ENCODE measurements around the gene LRRC75A.
"Not testable (repeated sequence)": the region's sequence is repeated elsewhere in the genome, so short reads cannot be mapped to it uniquely, and the experiment has no call there.

LRRC75A gene, protein sequence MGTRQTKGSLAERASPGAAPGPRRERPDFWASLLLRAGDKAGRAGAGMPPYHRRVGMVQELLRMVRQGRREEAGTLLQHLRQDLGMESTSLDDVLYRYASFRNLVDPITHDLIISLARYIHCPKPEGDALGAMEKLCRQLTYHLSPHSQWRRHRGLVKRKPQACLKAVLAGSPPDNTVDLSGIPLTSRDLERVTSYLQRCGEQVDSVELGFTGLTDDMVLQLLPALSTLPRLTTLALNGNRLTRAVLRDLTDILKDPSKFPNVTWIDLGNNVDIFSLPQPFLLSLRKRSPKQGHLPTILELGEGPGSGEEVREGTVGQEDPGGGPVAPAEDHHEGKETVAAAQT

DNA sequence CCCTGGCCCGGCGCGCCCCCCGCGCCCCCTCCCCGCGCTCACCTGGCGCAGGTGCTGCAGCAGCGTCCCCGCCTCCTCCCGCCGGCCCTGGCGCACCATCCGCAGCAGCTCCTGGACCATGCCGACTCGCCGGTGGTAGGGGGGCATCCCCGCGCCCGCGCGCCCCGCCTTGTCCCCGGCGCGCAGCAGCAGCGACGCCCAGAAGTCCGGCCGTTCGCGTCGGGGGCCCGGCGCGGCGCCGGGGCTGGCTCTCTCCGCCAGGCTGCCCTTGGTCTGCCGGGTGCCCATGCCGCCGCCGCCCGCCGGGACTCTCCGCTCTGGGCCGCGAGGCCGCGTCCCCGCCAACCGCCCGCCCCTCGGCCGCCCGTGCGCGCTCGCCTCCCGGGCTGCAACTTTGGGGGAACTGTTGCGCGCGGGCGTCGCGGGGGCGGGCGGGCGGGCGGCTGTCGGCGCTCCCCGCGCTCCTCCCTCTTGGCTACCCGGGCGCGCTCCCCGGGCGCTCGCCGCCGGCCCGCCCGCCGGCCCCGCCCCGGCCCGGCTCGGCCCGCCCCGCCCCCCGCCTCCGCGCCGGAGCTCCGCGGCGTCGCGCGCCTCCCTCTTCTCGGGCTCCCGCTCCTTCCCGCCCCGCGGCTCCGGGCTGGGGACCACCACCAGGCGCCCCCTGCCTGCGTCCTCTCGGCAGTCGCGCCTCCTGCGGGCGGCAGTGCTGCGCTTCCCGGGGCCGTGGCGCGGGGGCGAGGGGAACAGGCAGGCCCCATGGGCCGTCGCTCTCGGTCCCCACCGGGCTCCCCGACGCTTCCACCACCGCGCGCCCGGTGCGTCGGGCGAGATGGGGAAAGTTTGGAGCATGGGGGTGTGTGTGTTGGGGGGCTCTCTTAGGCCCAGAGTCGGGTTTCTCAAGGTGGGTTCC, at the start of gene LRRC75A:
TSS of gene LRRC75A (minus strand) at position 491 of the 910 bp plus-strand sequence. CDS start at position 288, 203 bp downstream.
- no peak for DNase-seq

- no peak for DNase-seq
Observed at GRCh38 chr17:16537130-16537458, 45.1 kb upstream of the LRRC75A start.

DNA sequence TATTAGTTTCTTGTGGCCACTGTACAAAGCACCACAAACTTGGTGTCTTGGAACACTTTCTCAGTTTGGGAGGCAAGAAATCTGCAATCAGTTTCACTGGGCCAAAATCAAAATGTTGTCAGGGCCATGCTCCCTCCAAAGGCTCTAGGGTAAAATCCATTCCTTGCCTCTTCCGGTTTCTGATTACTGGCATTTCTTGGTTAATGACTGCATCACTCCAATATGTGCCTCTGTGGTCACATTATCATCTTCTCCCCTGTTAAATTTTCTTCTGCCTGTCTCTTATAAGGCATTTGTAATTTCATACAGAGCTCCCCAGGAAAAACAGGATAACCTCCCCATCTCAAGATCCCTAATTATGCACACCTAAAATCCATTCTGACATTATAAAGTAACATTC, 42.2 kb upstream of the LRRC75A start:
- DNase-seq = no peak

- DNase-seq = no peak
Observed at GRCh38 chr17:16529906-16530305, 37.9 kb upstream of the LRRC75A start.

DNA sequence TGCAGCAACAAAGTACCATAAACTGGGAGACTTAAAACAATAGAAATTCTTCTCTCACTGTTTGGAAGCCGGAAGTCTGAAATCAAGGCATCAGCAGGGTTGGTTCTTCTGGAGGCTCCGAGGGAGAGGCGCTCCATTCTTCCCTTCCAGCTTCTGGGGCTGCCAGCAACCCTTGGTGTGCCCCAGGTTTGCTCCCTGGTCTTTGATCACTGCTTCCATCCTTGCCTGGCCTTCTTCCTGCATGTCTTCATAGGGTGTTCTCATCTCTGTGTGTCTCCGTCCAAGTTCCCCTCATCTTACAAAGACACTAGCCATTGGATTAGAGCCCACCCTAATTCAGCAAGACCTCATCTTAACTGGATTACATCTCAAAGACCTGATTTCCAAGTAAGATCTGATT, 35.3 kb upstream of the LRRC75A start:
- no peak for DNase-seq

DNA sequence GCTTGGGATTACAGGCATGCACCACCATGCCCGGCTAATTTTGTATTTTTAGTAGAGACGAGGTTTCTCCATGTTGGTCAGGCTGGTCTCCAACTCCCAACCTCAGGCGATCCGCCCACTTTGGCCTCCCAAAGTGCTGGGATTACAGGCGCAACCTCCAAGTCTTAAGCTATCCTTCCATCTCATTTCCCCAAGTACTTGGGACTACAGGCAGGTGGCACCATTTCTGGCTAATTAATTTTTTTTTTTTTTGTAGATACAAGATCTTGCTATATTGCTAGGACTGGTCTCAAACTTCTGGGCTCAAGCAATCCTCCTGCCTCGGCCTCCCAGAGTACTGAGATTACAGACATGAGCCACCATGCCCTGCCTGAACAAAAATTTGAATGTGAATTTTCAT, 33.6 kb upstream of the LRRC75A start:
- DNase-seq = not testable (repeated sequence)

DNA sequence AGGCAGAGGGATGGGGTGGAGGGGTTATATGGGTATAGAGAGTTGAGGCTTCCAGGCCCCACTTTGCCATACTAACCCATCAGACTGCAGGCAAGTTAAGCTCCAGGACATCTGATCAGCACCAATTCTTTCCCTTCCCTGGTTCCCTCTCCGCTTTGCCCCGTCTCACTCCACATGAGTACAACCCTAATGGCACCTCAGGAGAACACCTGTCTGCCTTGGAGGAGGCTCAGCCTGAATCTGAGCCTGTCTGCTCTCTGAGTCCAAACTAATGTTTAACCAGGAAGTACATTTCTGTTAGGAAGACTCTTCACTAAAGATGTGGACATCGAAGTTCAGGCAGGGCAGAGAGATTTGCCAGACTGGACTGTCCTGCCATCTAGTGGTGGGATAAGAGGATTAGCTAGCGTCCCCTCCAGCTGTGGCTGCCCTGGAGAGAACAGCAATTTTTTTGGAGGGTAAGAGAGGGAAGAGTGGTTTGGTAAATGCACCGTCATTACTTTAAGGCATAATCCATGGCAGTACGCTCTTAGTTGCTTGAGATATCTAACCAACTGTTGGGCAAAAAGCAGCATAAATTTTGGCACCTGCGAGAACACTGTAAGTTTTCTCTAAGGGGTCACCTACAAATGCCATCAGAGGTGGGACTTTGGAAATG, 29.2 kb upstream of the LRRC75A start:
- peak; percentile 18 to 45 for DNase-seq

DNA sequence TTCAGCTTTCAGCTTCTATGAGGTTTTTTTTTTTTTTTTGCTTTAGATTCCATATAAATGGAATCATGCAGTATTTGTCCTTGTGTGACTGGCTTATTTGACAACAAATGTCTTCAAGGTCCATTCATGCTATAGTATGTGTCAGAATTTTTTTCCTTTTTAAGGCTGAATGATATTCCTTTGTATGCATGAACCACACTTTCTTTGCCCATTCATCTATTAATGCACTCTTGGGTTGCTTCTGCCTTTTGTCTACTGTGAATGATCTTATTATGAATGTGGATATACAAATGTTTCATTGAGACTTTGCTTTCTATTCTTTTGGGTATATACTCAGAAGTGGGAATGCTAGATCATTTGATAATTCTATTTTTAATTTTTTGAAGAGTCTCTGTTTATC, 27.0 kb upstream of the LRRC75A start:
- no peak for DNase-seq

DNA sequence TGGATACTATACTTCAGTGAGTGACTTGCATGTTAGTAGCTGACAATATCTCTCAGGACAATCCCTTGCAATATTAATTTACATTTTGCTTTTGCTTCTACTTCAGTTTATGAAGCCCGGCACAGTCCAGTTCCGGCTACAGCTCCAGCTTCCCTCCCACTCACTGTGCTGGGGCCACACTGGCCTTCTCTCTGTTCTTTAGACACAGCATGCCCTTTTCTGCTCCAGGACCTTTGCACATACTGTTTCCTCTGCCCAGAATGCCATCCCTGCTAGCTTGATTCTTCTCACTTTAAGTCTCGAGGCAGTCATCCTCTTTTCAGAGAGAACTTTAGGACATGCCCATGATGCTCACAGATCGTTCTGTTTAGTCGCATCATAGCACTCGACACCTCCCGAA, 25.5 kb upstream of the LRRC75A start:
- DNase-seq = no peak

DNA sequence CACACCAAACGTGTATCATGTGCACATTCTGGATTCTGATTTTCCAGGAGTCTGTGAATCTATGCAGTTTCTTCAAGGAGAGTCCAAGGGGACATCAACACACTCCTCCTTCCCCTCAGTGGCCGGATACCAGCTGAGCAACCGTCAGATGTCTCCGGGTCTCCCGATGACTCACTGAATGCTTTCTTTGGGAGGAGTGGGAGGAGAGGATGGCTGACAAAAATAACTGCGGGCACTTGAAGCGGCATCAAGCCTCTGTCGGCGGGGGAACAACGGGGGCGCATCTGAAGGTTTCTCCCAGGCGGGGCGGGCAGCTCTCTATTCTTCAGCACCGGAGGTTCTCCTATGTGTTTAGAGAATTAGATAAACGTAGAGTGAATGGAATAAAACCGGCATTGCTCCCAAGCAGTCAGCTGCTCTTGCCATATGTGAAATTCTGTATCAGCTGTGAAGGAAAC, 24.6 kb upstream of the LRRC75A start:
- peak in 1 of 2 experiments; percentile 4 for DNase-seq

DNA sequence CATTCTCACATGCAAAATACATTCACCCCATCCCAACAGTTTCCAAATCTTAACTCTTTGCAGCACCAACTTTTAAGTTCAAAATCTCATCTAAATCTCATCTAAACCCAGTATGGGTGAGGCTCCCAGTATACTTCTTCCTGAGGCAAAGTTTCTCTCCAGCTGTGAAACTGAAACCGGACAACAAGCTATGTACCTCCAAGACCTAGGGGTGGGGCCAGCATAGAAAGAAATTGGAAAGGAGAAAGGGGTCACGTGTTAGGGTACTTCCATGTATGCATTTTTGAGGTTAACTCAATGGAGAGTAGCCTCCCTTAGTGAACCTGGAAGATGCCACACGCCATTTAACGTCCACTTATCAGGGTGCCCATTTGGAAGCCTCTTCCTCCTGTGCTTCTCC, 23.9 kb upstream of the LRRC75A start:
- no peak for DNase-seq

GRCh38 chr17:16513873-16514272, 21.9 kb upstream of the LRRC75A start:
- no peak for DNase-seq

DNA sequence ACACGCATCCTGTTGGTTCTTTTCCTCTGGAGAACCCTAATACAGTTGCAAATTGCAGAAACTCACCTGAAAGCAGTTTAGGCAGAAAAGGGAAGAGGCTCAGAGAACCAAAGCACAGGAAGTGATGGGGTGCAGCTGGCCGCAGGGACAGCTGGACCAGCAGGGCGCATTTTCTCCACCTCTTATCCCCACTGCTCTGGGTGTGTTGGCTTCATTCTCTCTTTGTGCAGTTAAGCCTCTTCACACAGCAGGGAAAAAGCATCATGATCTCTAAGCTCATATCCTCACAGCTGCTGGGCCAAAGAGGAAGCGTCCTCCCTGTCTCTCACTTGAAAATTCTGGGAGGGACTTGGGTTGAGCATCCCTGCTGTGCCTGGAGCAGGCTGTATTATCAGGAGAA, 20.0 kb upstream of the LRRC75A start:
- DNase-seq = peak; percentile 19 to 48

GRCh38 chr17:16511593-16511992, 19.6 kb upstream of the LRRC75A start:
- DNase-seq = no peak

GRCh38 chr17:16507918-16508533, 16.0 kb upstream of the LRRC75A start:
- no peak for DNase-seq

- no peak for DNase-seq
Observed at GRCh38 chr17:16506188-16506587, 14.2 kb upstream of the LRRC75A start.

DNA sequence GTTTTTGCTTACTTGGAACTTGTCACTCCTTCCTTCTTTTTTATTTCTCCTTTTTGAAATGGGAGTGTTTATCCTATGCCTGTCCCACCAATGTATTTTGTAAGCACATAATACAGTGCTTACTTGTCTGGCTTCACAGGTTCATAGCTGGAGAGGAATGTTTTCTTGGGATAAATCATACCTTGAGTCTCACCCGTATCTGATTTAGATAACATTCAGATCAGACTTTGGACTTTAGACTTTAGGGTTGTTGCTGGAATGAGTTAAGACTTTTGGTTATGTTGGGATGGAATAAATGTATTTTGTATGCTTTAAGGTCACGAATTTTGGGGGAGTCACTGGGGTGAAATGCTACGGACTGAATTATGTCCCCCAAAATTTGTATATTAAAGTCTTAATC, 13.0 kb upstream of the LRRC75A start:
- DNase-seq = no peak

DNA sequence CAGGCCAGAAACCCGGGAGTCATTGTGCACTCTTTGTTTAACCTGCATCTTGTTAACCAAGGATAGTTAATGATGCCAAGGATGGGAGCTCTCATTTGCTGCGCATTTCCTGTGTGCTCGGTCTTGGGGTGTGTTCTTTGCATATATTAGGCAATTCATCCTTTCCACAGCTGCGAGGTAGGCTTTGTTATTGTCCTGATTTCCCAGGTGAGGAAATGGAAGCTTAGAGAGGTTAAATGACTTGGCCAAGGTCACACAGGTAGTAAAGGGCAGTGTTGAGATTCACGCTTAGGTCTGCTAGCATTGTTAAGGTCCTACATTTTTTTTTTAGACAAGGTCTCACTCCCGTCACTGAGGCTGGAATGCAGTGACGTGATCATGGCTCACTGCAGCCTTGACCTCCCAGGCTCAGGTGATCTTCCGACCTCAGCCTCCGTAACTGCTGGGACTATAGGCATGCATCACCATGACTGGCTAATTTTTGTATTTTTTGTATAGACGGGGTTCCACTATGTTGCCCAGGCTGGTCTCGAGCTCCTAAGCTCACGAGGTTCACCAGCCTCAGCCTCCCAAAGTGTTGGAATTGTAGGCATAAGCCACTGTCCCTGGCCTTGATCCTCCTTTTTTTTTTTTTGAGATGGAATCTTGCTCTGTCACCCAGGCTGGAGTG, 5.0 kb upstream of the LRRC75A start:
- no peak for DNase-seq

- DNase-seq = no peak
Observed at GRCh38 chr17:16495980-16496819, 4.2 kb upstream of the LRRC75A start.

DNA sequence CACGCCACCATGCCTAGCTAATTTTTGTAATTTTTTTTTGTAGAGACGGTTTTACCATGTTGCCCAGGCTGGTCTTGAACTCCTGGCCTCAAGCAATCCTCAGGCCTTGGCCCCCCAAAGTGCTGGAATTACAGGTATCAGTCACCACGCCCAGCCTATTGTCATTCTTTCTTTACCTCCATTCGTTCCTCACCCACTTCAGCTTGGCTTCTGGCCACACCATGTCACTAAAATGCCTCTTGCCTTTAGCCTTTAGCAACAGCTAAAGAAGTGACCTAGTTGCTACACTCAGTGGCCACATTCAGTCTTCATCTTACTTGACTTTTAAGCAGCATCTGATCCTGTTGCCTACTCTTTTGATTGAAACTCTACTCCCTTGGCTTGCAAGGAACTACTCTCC, 3.6 kb upstream of the LRRC75A start:
- no peak for DNase-seq

DNA sequence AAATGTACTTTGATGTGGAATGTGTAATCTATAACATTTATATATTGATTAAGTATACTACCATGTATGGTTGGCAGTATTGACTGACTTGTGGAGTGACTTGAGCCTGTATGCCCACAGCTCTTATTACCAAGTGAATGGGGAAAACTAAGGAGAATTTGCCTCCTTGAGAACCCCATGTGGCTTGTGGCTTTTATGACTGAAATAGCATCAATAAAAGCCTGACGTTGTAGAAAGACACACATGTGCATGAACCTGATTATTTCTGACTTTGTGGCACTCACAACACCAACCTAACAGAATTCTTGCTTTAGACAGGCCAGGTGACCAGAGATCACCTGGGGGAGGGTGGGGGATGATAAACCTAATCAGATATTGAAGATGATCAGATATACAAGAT, 2.1 kb upstream of the LRRC75A start:
- DNase-seq = no peak

Data from NCI-H187 (cell line).